Measurements from ENCODE around the gene TSEN15.
"Not testable (repeated sequence)": the region's sequence is repeated elsewhere in the genome, so short reads cannot be mapped to it uniquely, and the experiment has no call there.

The TSEN15 gene

GRCh38 chr1:184056921-184057555 lies 5.5 kb downstream of the TSEN15 start:
- peak; percentile 91 for DNase-seq

- no peak for DNase-seq
These were observed 8.4 kb downstream of the TSEN15 start for GRCh38 chr1:184059887-184060286.

GRCh38 chr1:184060316-184060715 lies 8.8 kb downstream of the TSEN15 start:
- peak; percentile 50 for DNase-seq

GRCh38 chr1:184061396-184062003 lies 10.0 kb downstream of the TSEN15 start:
- peak; percentile 80 for DNase-seq

GRCh38 chr1:184062640-184063286 lies 11.2 kb downstream of the TSEN15 start:
- no peak for DNase-seq

GRCh38 chr1:184065559-184065958 lies 14.0 kb downstream of the TSEN15 start:
- no peak for DNase-seq

- DNase-seq, result no peak
These were observed 16.8 kb downstream of the TSEN15 start for GRCh38 chr1:184068354-184068753.

GRCh38 chr1:184069675-184070074 lies 18.1 kb downstream of the TSEN15 start:
- DNase-seq, result no peak

GRCh38 chr1:184072376-184072775 lies 20.8 kb downstream of the TSEN15 start:
- DNase-seq, result no peak

- DNase-seq, result no peak
These were observed 22.9 kb downstream of the TSEN15 start for GRCh38 chr1:184074383-184074782.

- peak; percentile 67 for DNase-seq
These were observed 23.8 kb downstream of the TSEN15 start for GRCh38 chr1:184075055-184076029.

GRCh38 chr1:184078564-184079249 lies 27.2 kb downstream of the TSEN15 start:
- DNase-seq, result no peak

GRCh38 chr1:184080309-184080708 lies 28.8 kb downstream of the TSEN15 start:
- DNase-seq, result no peak

GRCh38 chr1:184082541-184083415 lies 31.2 kb downstream of the TSEN15 start:
- DNase-seq, result no peak

GRCh38 chr1:184085667-184086066 lies 34.1 kb downstream of the TSEN15 start:
- no peak for DNase-seq

GRCh38 chr1:184088037-184088436 lies 36.5 kb downstream of the TSEN15 start:
- no peak for DNase-seq

- no peak for DNase-seq
These were observed 41.5 kb downstream of the TSEN15 start for GRCh38 chr1:184093071-184093470.

GRCh38 chr1:184096005-184096404 lies 44.5 kb downstream of the TSEN15 start:
- no peak for DNase-seq

GRCh38 chr1:184096580-184096979 lies 45.0 kb downstream of the TSEN15 start:
- DNase-seq, result not testable (repeated sequence)

GRCh38 chr1:184101141-184101540 lies 49.6 kb downstream of the TSEN15 start:
- no peak for DNase-seq

GRCh38 chr1:184101571-184101970 lies 50.0 kb downstream of the TSEN15 start:
- DNase-seq, result no peak
